ENCODE data around the gene CELA3B.
"Not testable (repeated sequence)": the region's sequence is repeated elsewhere in the genome, so short reads cannot be mapped to it uniquely, and the experiment has no call there.

The CELA3B gene

GRCh38 chr1:21978209-21978608, 1.4 kb downstream of the CELA3B start:
- not testable (repeated sequence) for H3K4me3 ChIP-seq (ENCODE audit: low read depth, low read length)

GRCh38 chr1:21980515-21981220, 3.8 kb downstream of the CELA3B start:
- H3K4me3 ChIP-seq (ENCODE audit: low read depth, low read length) = not testable (repeated sequence)
- DNase-seq (ENCODE audit: low read depth) = peak; percentile 41
- TF ChIP-seq, protein P1, sequence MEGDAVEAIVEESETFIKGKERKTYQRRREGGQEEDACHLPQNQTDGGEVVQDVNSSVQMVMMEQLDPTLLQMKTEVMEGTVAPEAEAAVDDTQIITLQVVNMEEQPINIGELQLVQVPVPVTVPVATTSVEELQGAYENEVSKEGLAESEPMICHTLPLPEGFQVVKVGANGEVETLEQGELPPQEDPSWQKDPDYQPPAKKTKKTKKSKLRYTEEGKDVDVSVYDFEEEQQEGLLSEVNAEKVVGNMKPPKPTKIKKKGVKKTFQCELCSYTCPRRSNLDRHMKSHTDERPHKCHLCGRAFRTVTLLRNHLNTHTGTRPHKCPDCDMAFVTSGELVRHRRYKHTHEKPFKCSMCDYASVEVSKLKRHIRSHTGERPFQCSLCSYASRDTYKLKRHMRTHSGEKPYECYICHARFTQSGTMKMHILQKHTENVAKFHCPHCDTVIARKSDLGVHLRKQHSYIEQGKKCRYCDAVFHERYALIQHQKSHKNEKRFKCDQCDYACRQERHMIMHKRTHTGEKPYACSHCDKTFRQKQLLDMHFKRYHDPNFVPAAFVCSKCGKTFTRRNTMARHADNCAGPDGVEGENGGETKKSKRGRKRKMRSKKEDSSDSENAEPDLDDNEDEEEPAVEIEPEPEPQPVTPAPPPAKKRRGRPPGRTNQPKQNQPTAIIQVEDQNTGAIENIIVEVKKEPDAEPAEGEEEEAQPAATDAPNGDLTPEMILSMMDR (conservative IDR thresholded peaks at IDR 0.05; ENCODE audit: low read depth, low read length) = peak; percentile 38

More at GRCh38 chr1:21978209-21978608, 1.4 kb downstream of the CELA3B start:
- not testable (repeated sequence) for DNase-seq (ENCODE audit: low read depth)

- H3K4me3 ChIP-seq (ENCODE audit: low read depth, low read length); DNase-seq (ENCODE audit: low read depth): not testable (repeated sequence)
Observed at GRCh38 chr1:21981253-21981652, 4.4 kb downstream of the CELA3B start.

DNA sequence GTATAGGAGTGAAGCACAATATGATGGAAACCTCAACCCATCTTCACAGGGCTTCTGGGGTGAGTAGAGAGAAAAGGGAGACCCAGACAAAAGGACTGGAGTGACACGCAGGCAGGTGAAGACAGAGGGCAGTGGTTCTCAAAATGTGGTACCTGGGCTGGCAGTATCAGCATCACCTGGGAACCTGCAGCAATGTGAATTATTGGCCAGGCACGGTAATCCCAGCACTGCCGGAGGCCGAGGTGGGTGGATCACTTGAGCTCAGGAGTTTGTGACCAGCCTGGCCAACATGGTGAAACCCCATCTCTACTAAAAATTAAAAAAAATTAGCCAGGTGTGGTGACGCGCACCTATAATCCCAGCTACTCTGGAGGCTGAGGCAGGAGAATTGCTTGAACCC, 5.3 kb downstream of the CELA3B start:
- not testable (repeated sequence) for DNase-seq (ENCODE audit: low read depth)

DNA sequence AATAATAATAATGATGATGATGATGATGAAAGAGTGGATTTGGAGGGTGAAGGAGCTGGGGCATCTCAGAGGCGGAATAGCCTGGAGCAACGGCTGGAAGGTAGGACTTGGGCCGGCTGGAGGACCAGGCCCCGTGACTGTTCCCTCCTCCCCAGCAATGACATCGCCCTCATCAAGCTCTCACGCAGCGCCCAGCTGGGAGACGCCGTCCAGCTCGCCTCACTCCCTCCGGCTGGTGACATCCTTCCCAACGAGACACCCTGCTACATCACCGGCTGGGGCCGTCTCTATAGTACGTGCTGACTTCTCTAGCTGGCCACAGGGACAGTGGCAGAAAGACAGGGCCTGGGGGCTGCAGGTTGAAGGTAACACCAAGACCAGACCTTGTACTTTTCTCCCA, 6.7 kb downstream of the CELA3B start:
- not testable (repeated sequence) for DNase-seq (ENCODE audit: low read depth); H3K4me3 ChIP-seq (ENCODE audit: low read depth, low read length)

More for the DNA sequence above, 5.3 kb downstream of the CELA3B start:
- H3K4me3 ChIP-seq (ENCODE audit: low read depth, low read length) = not testable (repeated sequence)

- DNase-seq (ENCODE audit: low read depth); H3K4me3 ChIP-seq (ENCODE audit: low read depth, low read length): not testable (repeated sequence)
Observed at GRCh38 chr1:21985893-21986292, 9.1 kb downstream of the CELA3B start.

DNA sequence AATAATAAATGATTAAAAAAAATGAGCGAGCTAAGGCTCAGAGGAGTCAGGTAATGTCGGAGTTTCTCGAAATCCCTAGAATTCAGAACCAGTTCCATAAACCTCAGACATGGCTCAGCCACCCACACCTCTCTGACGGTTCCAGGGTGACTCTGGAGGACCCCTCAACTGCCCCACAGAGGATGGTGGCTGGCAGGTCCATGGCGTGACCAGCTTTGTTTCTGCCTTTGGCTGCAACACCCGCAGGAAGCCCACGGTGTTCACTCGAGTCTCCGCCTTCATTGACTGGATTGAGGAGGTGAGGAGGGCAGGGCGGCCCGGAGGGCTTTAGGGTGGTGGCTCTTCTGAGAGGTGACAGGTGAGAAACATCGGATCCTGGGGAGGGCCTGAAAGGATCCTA, 9.6 kb downstream of the CELA3B start:
- not testable (repeated sequence) for H3K4me3 ChIP-seq (ENCODE audit: low read depth, low read length); DNase-seq (ENCODE audit: low read depth)

DNA sequence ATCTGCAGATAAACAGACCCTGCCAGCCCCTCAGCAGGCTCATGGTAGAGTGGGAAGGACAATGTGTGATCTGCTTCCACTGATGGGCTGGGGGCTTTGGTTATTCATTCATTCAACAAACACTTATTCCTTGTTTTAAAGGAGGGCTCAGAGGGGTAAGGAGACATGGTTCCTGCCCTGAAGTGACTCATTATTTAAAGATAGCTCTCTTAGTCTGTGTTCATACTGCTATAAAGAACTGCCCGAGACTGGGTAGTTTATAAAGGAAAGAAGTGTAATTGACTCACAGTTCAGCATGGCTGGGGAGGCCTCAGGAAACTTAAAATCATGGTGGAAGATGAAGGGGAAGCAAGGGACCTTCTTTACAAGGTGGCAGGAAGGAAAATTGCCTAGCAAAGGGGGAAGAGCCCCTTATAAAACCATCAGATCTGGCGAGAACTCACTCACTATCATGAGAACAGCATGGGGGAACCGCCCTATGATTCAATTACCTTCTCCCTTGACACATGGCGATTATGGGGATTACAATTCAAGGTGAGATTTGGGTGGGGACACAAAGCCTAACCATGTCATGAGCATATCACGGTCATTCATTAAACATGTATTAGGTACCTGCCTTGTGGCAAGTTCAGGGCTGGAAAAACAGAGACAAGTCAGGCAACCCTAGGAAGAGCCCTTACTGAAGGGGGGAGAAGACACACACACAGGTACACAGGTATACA, 13.0 kb downstream of the CELA3B start:
- H3K4me3 ChIP-seq (ENCODE audit: low read depth, low read length); DNase-seq (ENCODE audit: low read depth): not testable (repeated sequence)

DNA sequence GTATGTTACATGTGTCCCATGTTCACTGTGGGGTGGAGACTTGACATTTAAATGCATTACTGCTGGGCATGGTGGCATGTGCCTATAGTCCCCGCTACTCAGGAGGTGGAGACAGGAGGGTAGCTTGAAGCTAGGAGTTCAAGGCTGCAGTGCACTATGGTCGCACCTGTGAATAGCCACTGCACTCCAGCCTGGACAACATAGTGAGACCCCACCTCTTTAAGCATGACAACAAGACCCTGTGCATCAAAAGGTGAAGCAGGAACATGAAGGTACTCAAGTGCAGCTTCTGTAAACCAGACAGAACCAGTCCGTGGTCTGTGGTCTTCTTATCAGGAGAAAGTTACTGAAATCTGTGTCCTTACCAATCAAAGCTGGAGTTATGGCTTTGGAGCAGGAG, 15.4 kb downstream of the CELA3B start:
- not testable (repeated sequence) for DNase-seq (ENCODE audit: low read depth); H3K4me3 ChIP-seq (ENCODE audit: low read depth, low read length)

DNA sequence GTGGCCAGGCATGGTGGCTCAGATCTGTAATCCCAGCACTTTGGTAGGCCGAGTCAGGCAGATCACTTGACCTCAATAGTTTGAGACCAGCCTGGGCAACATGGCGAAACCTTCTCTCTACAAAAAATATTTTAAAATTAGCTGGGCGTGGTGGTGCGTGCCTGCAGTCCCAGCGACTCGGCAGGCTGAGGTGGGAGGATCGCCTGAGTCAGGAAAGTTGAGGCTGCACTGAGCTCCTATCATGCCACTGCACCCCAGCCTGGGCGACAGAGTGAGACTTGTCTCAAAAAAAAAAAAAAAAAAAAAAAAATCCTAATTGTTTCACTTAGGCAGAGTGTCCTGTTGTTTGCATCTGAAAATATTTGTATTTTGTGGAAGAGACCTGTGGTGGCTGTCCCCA, 17.9 kb downstream of the CELA3B start:
- not testable (repeated sequence) for H3K4me3 ChIP-seq (ENCODE audit: low read depth, low read length); DNase-seq (ENCODE audit: low read depth)

DNA sequence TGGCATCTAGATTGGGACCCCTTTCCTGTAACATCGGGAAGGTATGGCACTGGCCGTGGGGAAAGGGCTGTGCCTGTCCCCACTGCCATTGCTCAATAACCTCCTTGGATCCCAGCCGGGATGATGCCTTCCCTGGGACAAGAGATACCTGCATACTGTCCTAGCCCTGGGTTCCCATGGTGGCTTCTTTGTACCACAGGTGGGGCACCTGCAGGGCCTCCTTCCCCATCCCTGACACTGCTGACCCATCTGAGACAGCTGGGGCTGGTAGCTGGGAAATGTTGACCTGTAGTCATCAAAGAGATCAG, 19.8 kb downstream of the CELA3B start:
- DNase-seq (ENCODE audit: low read depth); H3K4me3 ChIP-seq (ENCODE audit: low read depth, low read length): not testable (repeated sequence)

- DNase-seq (ENCODE audit: low read depth) = not testable (repeated sequence)
Observed at GRCh38 chr1:21997891-21998623, 21.2 kb downstream of the CELA3B start.

DNA sequence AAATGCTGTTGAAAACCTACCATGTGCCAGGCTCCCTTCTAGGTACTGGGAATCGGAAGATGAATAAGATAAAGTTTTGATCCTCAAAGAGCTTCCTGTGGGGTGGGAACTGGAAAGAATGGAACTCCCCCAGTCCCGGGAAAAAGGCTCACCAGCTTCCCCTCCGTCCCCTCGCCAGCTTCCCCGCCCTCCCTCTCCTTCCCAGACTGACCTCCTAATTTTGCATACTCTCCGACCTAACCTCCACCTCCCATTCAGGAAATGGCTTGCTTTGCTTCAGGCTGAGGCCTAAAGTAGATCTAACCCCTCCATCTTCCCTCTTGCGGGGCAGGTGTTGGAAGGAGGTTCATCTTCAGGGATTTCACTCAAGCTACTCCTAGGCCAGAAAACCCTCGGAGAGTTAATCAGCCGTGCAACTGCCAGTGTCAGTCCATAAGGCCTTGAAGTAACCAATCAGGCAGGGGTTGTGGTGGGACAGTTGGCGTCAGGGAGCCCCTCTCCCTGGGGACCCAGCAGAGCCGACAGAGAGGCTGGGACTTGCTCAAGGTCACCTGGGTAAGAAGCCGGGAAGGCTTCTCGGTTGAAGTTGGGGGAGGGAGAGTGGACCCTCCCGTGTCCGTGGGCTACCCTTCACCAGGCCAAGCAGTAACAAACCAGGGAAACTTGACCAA, 21.9 kb downstream of the CELA3B start:
- H3K4me3 ChIP-seq (ENCODE audit: low read depth, low read length); DNase-seq (ENCODE audit: low read depth): not testable (repeated sequence)

More at GRCh38 chr1:21997891-21998623, 21.2 kb downstream of the CELA3B start:
- H3K4me3 ChIP-seq (ENCODE audit: low read depth, low read length) = not testable (repeated sequence)

- not testable (repeated sequence) for H3K4me3 ChIP-seq (ENCODE audit: low read depth, low read length); DNase-seq (ENCODE audit: low read depth)
Observed at GRCh38 chr1:21999645-22000044, 22.8 kb downstream of the CELA3B start.
